ENCODE measurements around the gene NPIPA7. TPM values are rescaled to one million over a fixed set of nuclear protein-coding genes. Genes with fewer than 3 reads are reported as not detected.
"Not testable (repeated sequence)": the region's sequence is repeated elsewhere in the genome, so short reads cannot be mapped to it uniquely, and the experiment has no call there.

NPIPA7 gene
- total RNA-seq, 2 donors from 2014 or later: 9.7 to 10.7 TPM

DNA sequence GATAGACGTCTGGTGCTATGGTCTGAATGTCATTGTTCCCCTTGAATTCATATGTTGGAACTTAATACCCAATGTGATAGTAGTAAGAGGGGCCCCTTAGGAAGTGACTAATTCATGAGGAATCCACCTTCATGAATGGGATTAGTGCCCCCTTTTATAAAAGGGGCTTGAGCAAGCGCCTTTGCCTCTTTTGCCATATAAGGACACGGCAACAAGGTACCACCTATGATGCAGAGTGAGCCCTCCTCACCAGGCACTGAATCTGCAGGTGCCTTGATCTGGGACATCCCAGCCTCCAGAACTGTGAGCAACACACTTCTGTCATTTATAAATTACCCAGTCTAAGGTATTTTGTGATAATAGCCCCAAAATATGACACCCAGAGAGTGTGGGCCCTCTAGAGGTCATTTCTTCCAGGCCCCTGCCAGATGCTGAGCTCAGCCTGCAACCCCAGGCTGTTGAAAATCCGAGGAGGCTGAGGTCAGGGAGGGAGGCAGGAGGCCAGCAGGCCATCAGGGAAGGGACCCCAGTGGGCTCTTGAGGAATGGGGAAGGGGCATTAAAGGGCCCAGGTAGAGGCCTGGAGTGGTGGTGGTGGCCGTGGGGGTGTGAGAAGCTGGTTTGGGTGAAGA lies 39.1 kb downstream of the NPIPA7 start:
- not testable (repeated sequence) for DNase-seq; H3K4me1 ChIP-seq (ENCODE audit: control insufficient read depth, insufficient read depth, low read length); H3K36me3 Mint-ChIP-seq (ENCODE audit: low read depth); H3K27ac Mint-ChIP-seq; H3K27me3 ChIP-seq (ENCODE audit: control insufficient read depth, insufficient read depth, low read length, poor library complexity, severe bottlenecking); H3K4me3 ChIP-seq (ENCODE audit: low read length); H3K9me3 Mint-ChIP-seq; H3K4me1 Mint-ChIP-seq; H3K9ac ChIP-seq (ENCODE audit: extremely low read depth, low read length, poor library complexity, severe bottlenecking); H3K4me3 Mint-ChIP-seq; H3K27ac ChIP-seq (ENCODE audit: low read depth, low read length); H3K27me3 Mint-ChIP-seq (ENCODE audit: insufficient read depth); H3K36me3 ChIP-seq (ENCODE audit: control insufficient read depth, insufficient read depth, low read length); H3K9me3 ChIP-seq (ENCODE audit: control insufficient read depth, low read length)
- WGBS, 2 experiments (ENCODE audit: insufficient coverage in 1 of 2, insufficient read length in 1 of 2): no CpG with 5 or more reads among the region's 5 CpGs

DNA sequence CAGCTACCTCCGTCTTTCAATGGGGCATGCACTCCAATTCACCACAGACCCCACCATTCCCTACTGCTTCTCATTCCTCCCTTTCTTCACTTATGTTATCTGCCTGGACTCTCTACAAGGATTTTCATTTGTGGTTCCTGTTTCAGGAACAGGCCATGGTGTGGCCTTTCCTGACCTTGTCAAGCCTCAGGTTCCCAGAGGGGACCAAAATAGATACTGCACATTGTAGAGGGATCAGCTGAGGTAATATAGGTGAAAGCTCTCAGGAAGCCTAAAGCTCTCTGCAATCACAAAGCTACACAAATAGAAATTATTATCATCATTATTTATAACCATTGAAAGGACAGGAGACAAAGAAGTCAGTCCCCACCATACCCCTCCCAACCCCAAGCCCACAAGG lies 41.6 kb downstream of the NPIPA7 start:
- not testable (repeated sequence) for H3K27me3 ChIP-seq (ENCODE audit: control insufficient read depth, insufficient read depth, low read length, poor library complexity, severe bottlenecking); H3K27ac ChIP-seq (ENCODE audit: low read depth, low read length); H3K36me3 Mint-ChIP-seq (ENCODE audit: low read depth); H3K4me3 ChIP-seq (ENCODE audit: low read length); DNase-seq; H3K4me1 Mint-ChIP-seq; H3K9ac ChIP-seq (ENCODE audit: extremely low read depth, low read length, poor library complexity, severe bottlenecking); H3K36me3 ChIP-seq (ENCODE audit: control insufficient read depth, insufficient read depth, low read length); H3K27ac Mint-ChIP-seq; H3K4me3 Mint-ChIP-seq; H3K9me3 Mint-ChIP-seq; H3K9me3 ChIP-seq (ENCODE audit: control insufficient read depth, low read length); H3K4me1 ChIP-seq (ENCODE audit: control insufficient read depth, insufficient read depth, low read length); H3K27me3 Mint-ChIP-seq (ENCODE audit: insufficient read depth)
- 90% methylated on average over 1 of the region's 1 CpG; no CpG with 5 or more reads in 1 of the 2 experiments for WGBS, 2 experiments (ENCODE audit: insufficient coverage in 1 of 2, insufficient read length in 1 of 2)

GRCh38 chr16:16425146-16425545 lies 46.2 kb downstream of the NPIPA7 start:
- H3K4me1 ChIP-seq (ENCODE audit: control insufficient read depth, insufficient read depth, low read length); H3K27me3 ChIP-seq (ENCODE audit: control insufficient read depth, insufficient read depth, low read length, poor library complexity, severe bottlenecking); H3K36me3 ChIP-seq (ENCODE audit: control insufficient read depth, insufficient read depth, low read length); H3K9me3 ChIP-seq (ENCODE audit: control insufficient read depth, low read length); H3K27ac ChIP-seq (ENCODE audit: low read depth, low read length); H3K4me3 Mint-ChIP-seq; H3K9me3 Mint-ChIP-seq; H3K36me3 Mint-ChIP-seq (ENCODE audit: low read depth); DNase-seq; H3K4me1 Mint-ChIP-seq; H3K9ac ChIP-seq (ENCODE audit: extremely low read depth, low read length, poor library complexity, severe bottlenecking); H3K4me3 ChIP-seq (ENCODE audit: low read length); H3K27ac Mint-ChIP-seq; H3K27me3 Mint-ChIP-seq (ENCODE audit: insufficient read depth): not testable (repeated sequence)
- no CpG with 5 or more reads among the region's 2 CpGs for WGBS, 2 experiments (ENCODE audit: insufficient coverage in 1 of 2, insufficient read length in 1 of 2)

GRCh38 chr16:16431135-16431534 lies 52.2 kb downstream of the NPIPA7 start:
- no CpG with 5 or more reads among the region's 3 CpGs for WGBS, 2 experiments (ENCODE audit: insufficient coverage in 1 of 2, insufficient read length in 1 of 2)

GRCh38 chr16:16434711-16435110 lies 55.8 kb downstream of the NPIPA7 start:
- DNase-seq; H3K27me3 ChIP-seq (ENCODE audit: control insufficient read depth, insufficient read depth, low read length, poor library complexity, severe bottlenecking); H3K4me3 Mint-ChIP-seq; H3K9me3 Mint-ChIP-seq; H3K9ac ChIP-seq (ENCODE audit: extremely low read depth, low read length, poor library complexity, severe bottlenecking); H3K9me3 ChIP-seq (ENCODE audit: control insufficient read depth, low read length); H3K27ac Mint-ChIP-seq; H3K4me1 ChIP-seq (ENCODE audit: control insufficient read depth, insufficient read depth, low read length); H3K36me3 ChIP-seq (ENCODE audit: control insufficient read depth, insufficient read depth, low read length); H3K27me3 Mint-ChIP-seq (ENCODE audit: insufficient read depth); H3K27ac ChIP-seq (ENCODE audit: low read depth, low read length); H3K4me3 ChIP-seq (ENCODE audit: low read length); H3K36me3 Mint-ChIP-seq (ENCODE audit: low read depth); H3K4me1 Mint-ChIP-seq: not testable (repeated sequence)
- 60% methylated on average over 1 of the region's 3 CpGs; no CpG with 5 or more reads in 1 of the 2 experiments for WGBS, 2 experiments (ENCODE audit: insufficient coverage in 1 of 2, insufficient read length in 1 of 2)

More at GRCh38 chr16:16431135-16431534, 52.2 kb downstream of the NPIPA7 start:
- not testable (repeated sequence) for H3K9ac ChIP-seq (ENCODE audit: extremely low read depth, low read length, poor library complexity, severe bottlenecking); H3K27me3 Mint-ChIP-seq (ENCODE audit: insufficient read depth); H3K4me3 ChIP-seq (ENCODE audit: low read length); H3K4me1 ChIP-seq (ENCODE audit: control insufficient read depth, insufficient read depth, low read length); H3K36me3 ChIP-seq (ENCODE audit: control insufficient read depth, insufficient read depth, low read length); H3K27me3 ChIP-seq (ENCODE audit: control insufficient read depth, insufficient read depth, low read length, poor library complexity, severe bottlenecking); DNase-seq; H3K36me3 Mint-ChIP-seq (ENCODE audit: low read depth); H3K9me3 Mint-ChIP-seq; H3K27ac ChIP-seq (ENCODE audit: low read depth, low read length); H3K9me3 ChIP-seq (ENCODE audit: control insufficient read depth, low read length); H3K4me3 Mint-ChIP-seq; H3K27ac Mint-ChIP-seq; H3K4me1 Mint-ChIP-seq

- H3K9me3 Mint-ChIP-seq; H3K9me3 ChIP-seq (ENCODE audit: control insufficient read depth, low read length); H3K36me3 Mint-ChIP-seq (ENCODE audit: low read depth); H3K27ac ChIP-seq (ENCODE audit: low read depth, low read length); H3K4me1 ChIP-seq (ENCODE audit: control insufficient read depth, insufficient read depth, low read length); H3K27me3 ChIP-seq (ENCODE audit: control insufficient read depth, insufficient read depth, low read length, poor library complexity, severe bottlenecking); H3K4me3 Mint-ChIP-seq; H3K36me3 ChIP-seq (ENCODE audit: control insufficient read depth, insufficient read depth, low read length); H3K9ac ChIP-seq (ENCODE audit: extremely low read depth, low read length, poor library complexity, severe bottlenecking); H3K27ac Mint-ChIP-seq; H3K27me3 Mint-ChIP-seq (ENCODE audit: insufficient read depth); H3K4me1 Mint-ChIP-seq; H3K4me3 ChIP-seq (ENCODE audit: low read length); DNase-seq: not testable (repeated sequence)
- no CpG with 5 or more reads among the region's 2 CpGs for WGBS, 2 experiments (ENCODE audit: insufficient coverage in 1 of 2, insufficient read length in 1 of 2)
Observed at GRCh38 chr16:16441401-16441800, 62.5 kb downstream of the NPIPA7 start.
